Upper lobe of right lung (tissue), 1 donor: ENCODE measurements around the gene FBXW4. TPM values are rescaled to one million over a fixed set of nuclear protein-coding genes. Genes with fewer than 3 reads are reported as not detected.

Experiments used
- ATAC-seq: fragments of 200-7000 bp; cut with Tn5 transposase; one replicate; pipeline ENCODE4 v1.9.1; 2020; ENCODE audit warnings: mild to moderate bottlenecking, moderate library complexity
- DNase-seq: peaks from one replicate; pipeline ENCODE4 v3.0.0-alpha.2; 2020
- H3K27ac ChIP-seq: fragments of 200-600 bp; one replicate; pipeline ENCODE4 v1.8.0; 2022
- H3K27me3 ChIP-seq: fragments of 200-600 bp; one replicate; pipeline ENCODE4 v1.8.0; 2022; ENCODE audit warnings: mild to moderate bottlenecking
- H3K36me3 ChIP-seq: fragments of 200-600 bp; one replicate; pipeline ENCODE4 v1.8.0; 2022
- H3K4me1 ChIP-seq: fragments of 200-600 bp; one replicate; pipeline ENCODE4 v1.8.0; 2022
- H3K4me3 ChIP-seq: fragments of 200-600 bp; one replicate; pipeline ENCODE4 v1.8.0; 2022; ENCODE audit warnings: mild to moderate bottlenecking
- H3K9me3 ChIP-seq: fragments of 200-600 bp; one replicate; pipeline ENCODE4 v1.8.0; 2022
- CTCF ChIP-seq: fragments of 200-600 bp; IDR thresholded peaks from one replicate; pipeline ENCODE4 v1.8.0; 2022; ENCODE audit warnings: antibody characterized with exemption
- intact Hi-C: fragments of 100-400 bp; cut with DNase I; formaldehyde crosslinking; loops from one replicate; pipeline ENCODE4 v1.11.0; 2022
- total RNA-seq: library from RNA; stranded (reverse); fragmentation: NEBNext Ultra II Directional; extraction: Animal tissue kit (Norgen Biotek cat#: 25700); gene quantifications from one replicate; pipeline ENCODE4 v1.2.1, GENCODE V29; 2021
- donor health status: DM: no; HTN: yes; CAD: no; lungs with severe emphysema.

FBXW4 gene
- total RNA-seq, 1 donor from 2014 or later: 94.3 TPM

- H3K27ac ChIP-seq: no peak overlapping the region
- no peaks in the 10 kb centered on the region for H3K4me1 ChIP-seq
- no peak for ATAC-seq
- intact Hi-C loops: no loop called here
- DNase-seq: no peak
- TF ChIP-seq CTCF: no peak
- H3K4me3 ChIP-seq: no peak overlapping the region
- no peaks in the 10 kb centered on the region for H3K36me3 ChIP-seq
- peaks cover 10% of the 10 kb centered on the region for H3K27me3 ChIP-seq
- H3K9me3 ChIP-seq: no peaks in the 10 kb centered on the region
Measured at GRCh38 chr10:101726115-101726387, 31.1 kb upstream of the FBXW4 start.

- H3K36me3 ChIP-seq: no peaks in the 10 kb centered on the region
- H3K9me3 ChIP-seq: no peaks in the 10 kb centered on the region
- intact Hi-C loops: no loop called here
- TF ChIP-seq CTCF: no peak
- peaks cover 10% of the 10 kb centered on the region for H3K27me3 ChIP-seq
- no peak for DNase-seq
- H3K4me1 ChIP-seq: no peaks in the 10 kb centered on the region
- no peak overlapping the region for H3K4me3 ChIP-seq
- no peak overlapping the region for H3K27ac ChIP-seq
- no peak for ATAC-seq
Measured at GRCh38 chr10:101725296-101726114, 30.5 kb upstream of the FBXW4 start.

GRCh38 chr10:101724446-101724845 lies 29.5 kb upstream of the FBXW4 start:
- Histone ChIP-seq H3K9me3 (no peaks in the 10 kb centered on the region), H3K4me3 (no peak overlapping the region), H3K27me3 (peaks cover 10% of the 10 kb centered on the region), H3K27ac (no peak overlapping the region), H3K36me3 (no peaks in the 10 kb centered on the region), H3K4me1 (no peaks in the 10 kb centered on the region)
- TF ChIP-seq CTCF: no peak
- ATAC-seq: no peak
- DNase-seq: no peak
- intact Hi-C loops: no loop called here

GRCh38 chr10:101723176-101723575 lies 28.2 kb upstream of the FBXW4 start:
- no peak for TF ChIP-seq CTCF
- Histone ChIP-seq H3K9me3 (no peaks in the 10 kb centered on the region), H3K27ac (no peak overlapping the region), H3K27me3 (peaks cover 10% of the 10 kb centered on the region), H3K4me1 (no peaks in the 10 kb centered on the region), H3K4me3 (no peak overlapping the region), H3K36me3 (no peaks in the 10 kb centered on the region)
- no peak for ATAC-seq
- intact Hi-C loops: no loop called here
- DNase-seq: no peak

- intact Hi-C loops: no loop called here
- TF ChIP-seq CTCF: no peak
- Histone ChIP-seq H3K4me1 (no peaks in the 10 kb centered on the region), H3K27me3 (peaks cover 10% of the 10 kb centered on the region), H3K27ac (no peak overlapping the region), H3K36me3 (no peaks in the 10 kb centered on the region), H3K4me3 (no peak overlapping the region), H3K9me3 (no peaks in the 10 kb centered on the region)
- ATAC-seq (no peak), DNase-seq (no peak)
Measured at GRCh38 chr10:101721806-101722205, 26.8 kb upstream of the FBXW4 start.
